Measurements from ENCODE around the gene PPP3CA.

Gene PPP3CA

GRCh38 chr4:101315041-101315440 is 32.3 kb downstream of the PPP3CA start:
- no peak for TF ChIP-seq POLR2A (IDR thresholded peaks at IDR 0.05; ENCODE audit: low read depth, low read length)
- FAIRE-seq (no peak), DNase-seq (ENCODE audit: insufficient read length, low spot score) (no peak)

GRCh38 chr4:101309925-101310324 is 37.4 kb downstream of the PPP3CA start:
- DNase-seq (ENCODE audit: insufficient read length, low spot score), result no peak
- FAIRE-seq, result no peak
- no peak for TF ChIP-seq POLR2A (IDR thresholded peaks at IDR 0.05; ENCODE audit: low read depth, low read length)

- FAIRE-seq, result no peak
- no peak for DNase-seq (ENCODE audit: insufficient read length, low spot score)
- no peak for TF ChIP-seq POLR2A (IDR thresholded peaks at IDR 0.05; ENCODE audit: low read depth, low read length)
These were observed 39.4 kb downstream of the PPP3CA start for GRCh38 chr4:101307899-101308298.

GRCh38 chr4:101306764-101307615 is 40.3 kb downstream of the PPP3CA start:
- DNase-seq (ENCODE audit: insufficient read length, low spot score) (no peak), FAIRE-seq (peak; percentile 23)
- no peak for TF ChIP-seq POLR2A (IDR thresholded peaks at IDR 0.05; ENCODE audit: low read depth, low read length)

- DNase-seq (ENCODE audit: insufficient read length, low spot score) (no peak), FAIRE-seq (no peak)
These were observed 41.1 kb downstream of the PPP3CA start for GRCh38 chr4:101306225-101306624.

GRCh38 chr4:101304916-101305315 is 42.4 kb downstream of the PPP3CA start:
- no peak for FAIRE-seq
- no peak for TF ChIP-seq POLR2A (IDR thresholded peaks at IDR 0.05; ENCODE audit: low read depth, low read length)
- DNase-seq (ENCODE audit: insufficient read length, low spot score), result no peak

More at GRCh38 chr4:101306225-101306624, 41.1 kb downstream of the PPP3CA start:
- no peak for TF ChIP-seq POLR2A (IDR thresholded peaks at IDR 0.05; ENCODE audit: low read depth, low read length)

GRCh38 chr4:101299899-101300540 is 47.3 kb downstream of the PPP3CA start:
- FAIRE-seq (no peak), DNase-seq (ENCODE audit: insufficient read length, low spot score) (no peak)
- no peak for TF ChIP-seq POLR2A (IDR thresholded peaks at IDR 0.05; ENCODE audit: low read depth, low read length)

- no peak for DNase-seq (ENCODE audit: insufficient read length, low spot score)
- no peak for FAIRE-seq
- TF ChIP-seq POLR2A (IDR thresholded peaks at IDR 0.05; ENCODE audit: low read depth, low read length), result no peak
These were observed 48.3 kb downstream of the PPP3CA start for GRCh38 chr4:101299021-101299420.

- no peak for TF ChIP-seq POLR2A (IDR thresholded peaks at IDR 0.05; ENCODE audit: low read depth, low read length)
- DNase-seq (ENCODE audit: insufficient read length, low spot score) (no peak), FAIRE-seq (no peak)
These were observed 51.6 kb downstream of the PPP3CA start for GRCh38 chr4:101295691-101296090.

GRCh38 chr4:101294597-101294996 is 52.7 kb downstream of the PPP3CA start:
- TF ChIP-seq POLR2A (IDR thresholded peaks at IDR 0.05; ENCODE audit: low read depth, low read length), result no peak
- no peak for FAIRE-seq
- DNase-seq (ENCODE audit: insufficient read length, low spot score), result no peak

GRCh38 chr4:101292901-101293300 is 54.4 kb downstream of the PPP3CA start:
- no peak for FAIRE-seq
- TF ChIP-seq POLR2A (IDR thresholded peaks at IDR 0.05; ENCODE audit: low read depth, low read length), result no peak

GRCh38 chr4:101292214-101292613 is 55.1 kb downstream of the PPP3CA start:
- FAIRE-seq (no peak), DNase-seq (ENCODE audit: insufficient read length, low spot score) (no peak)
- no peak for TF ChIP-seq POLR2A (IDR thresholded peaks at IDR 0.05; ENCODE audit: low read depth, low read length)

More at GRCh38 chr4:101292901-101293300, 54.4 kb downstream of the PPP3CA start:
- no peak for DNase-seq (ENCODE audit: insufficient read length, low spot score)

- no peak for TF ChIP-seq POLR2A (IDR thresholded peaks at IDR 0.05; ENCODE audit: low read depth, low read length)
- no peak for DNase-seq (ENCODE audit: insufficient read length, low spot score)
- FAIRE-seq, result no peak
These were observed 56.1 kb downstream of the PPP3CA start for GRCh38 chr4:101291198-101291597.

GRCh38 chr4:101290654-101291053 is 56.7 kb downstream of the PPP3CA start:
- DNase-seq (ENCODE audit: insufficient read length, low spot score) (no peak), FAIRE-seq (no peak)
- TF ChIP-seq POLR2A (IDR thresholded peaks at IDR 0.05; ENCODE audit: low read depth, low read length), result no peak

- no peak for TF ChIP-seq POLR2A (IDR thresholded peaks at IDR 0.05; ENCODE audit: low read depth, low read length)
- FAIRE-seq, result no peak
- no peak for DNase-seq (ENCODE audit: insufficient read length, low spot score)
These were observed 58.0 kb downstream of the PPP3CA start for GRCh38 chr4:101289306-101289705.
